ENCODE data around the gene SYCN.

SYCN gene

DNA sequence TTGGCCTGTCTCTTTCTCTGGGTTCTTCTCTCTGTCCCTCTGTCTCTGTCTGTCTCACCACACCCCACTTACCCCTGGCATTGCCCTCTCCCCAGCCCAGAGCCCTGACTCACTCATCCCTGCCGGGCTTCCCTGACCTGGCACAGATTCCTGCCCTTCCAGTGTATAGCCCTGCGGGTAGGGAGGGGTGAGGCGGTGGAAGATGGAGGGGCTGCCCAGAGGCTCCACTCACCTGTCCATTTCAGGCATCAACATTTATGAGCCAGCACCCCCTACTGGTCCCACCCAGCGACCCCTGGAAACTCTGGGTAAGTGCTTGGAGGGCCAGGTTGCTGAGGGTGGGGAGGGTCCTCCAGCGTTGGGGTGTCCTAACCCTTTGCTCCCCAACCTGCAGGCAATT, 6.3 kb downstream of the SYCN start:
- no peak for DNase-seq
- in situ Hi-C loops (cut with MboI; ENCODE audit: low pct_unique_long_range_greater_than_20kb, low sequenced_read_pairs): no loop called here

DNA sequence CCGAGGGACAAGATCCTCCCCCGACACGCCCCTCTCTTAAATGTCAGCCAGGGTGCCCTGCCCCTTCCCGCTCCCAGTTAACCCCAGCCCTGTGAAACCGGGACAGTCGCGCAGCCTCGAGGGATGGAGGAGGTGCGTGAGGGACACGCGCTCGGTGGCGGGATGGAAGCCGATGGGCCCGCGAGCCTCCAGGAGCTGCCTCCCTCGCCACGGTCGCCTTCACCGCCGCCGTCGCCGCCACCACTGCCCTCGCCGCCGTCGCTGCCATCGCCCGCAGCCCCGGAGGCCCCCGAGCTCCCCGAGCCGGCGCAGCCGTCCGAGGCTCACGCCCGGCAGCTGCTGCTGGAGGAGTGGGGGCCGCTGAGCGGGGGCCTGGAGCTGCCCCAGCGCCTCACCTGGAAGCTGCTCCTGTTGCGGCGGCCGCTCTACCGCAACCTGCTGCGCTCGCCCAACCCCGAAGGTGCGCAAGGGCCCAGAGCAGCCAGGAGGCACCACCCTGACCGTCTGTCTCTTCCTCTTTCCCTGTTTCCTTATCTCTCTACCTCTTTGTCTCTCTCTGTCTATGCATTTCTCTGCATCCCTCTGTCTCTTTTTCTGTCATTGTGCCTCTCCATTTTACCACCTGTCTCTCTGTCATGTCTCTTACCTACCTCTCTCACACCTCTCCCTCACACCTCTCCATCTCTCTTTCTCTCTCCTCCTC, 7.1 kb downstream of the SYCN start, which contains the start of gene NCCRP1:
TSS of gene NCCRP1 (plus strand) at position 105 of the 703 bp plus-strand sequence. CDS start at position 124, 19 bp downstream.
- no peak for DNase-seq
- in situ Hi-C loops (cut with MboI; ENCODE audit: low pct_unique_long_range_greater_than_20kb, low sequenced_read_pairs): no loop called here

DNA sequence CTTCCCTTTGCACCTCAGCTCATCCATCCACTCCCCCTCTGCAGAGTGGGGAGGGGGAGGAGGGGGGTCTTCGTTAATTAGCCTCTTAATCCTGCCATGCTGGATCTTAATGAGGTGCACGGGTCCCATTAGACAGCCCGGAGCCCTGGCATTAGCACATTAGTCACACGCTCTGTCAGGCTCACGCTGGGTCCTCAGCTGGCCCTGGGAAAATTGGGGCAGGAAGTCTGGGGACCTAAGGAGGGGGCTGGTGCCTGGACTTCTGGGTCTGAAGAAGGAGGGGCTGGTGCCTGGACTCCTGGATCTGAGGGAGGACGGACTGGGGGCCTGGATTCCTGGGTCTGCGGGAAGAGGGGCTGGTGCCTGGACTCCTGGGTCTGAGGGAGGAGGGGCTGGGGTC, 7.7 kb downstream of the SYCN start:
- in situ Hi-C loops (cut with MboI; ENCODE audit: low pct_unique_long_range_greater_than_20kb, low sequenced_read_pairs): no loop called here
- DNase-seq: no peak

DNA sequence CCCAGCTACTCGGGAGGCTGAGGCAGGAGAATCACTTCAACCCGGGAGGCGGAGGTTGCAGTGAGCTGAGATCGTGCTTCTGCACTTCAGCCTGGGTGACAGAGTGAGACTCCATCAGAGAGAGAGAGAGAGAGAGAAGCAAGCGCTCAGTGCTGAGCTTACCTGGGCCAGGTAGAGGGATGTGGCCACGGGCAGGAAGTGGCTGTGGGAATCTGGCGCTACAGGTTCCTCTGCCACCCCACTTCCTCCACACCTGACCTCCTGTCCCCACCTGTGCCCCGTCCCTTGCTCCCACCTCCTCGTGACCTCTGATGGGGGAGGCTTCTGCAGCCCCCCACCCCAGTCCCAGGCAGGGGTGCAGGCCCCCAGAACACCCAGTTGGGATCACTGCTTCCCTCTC, 8.3 kb downstream of the SYCN start:
- DNase-seq: no peak
- in situ Hi-C loops (cut with MboI; ENCODE audit: low pct_unique_long_range_greater_than_20kb, low sequenced_read_pairs): no loop called here

DNA sequence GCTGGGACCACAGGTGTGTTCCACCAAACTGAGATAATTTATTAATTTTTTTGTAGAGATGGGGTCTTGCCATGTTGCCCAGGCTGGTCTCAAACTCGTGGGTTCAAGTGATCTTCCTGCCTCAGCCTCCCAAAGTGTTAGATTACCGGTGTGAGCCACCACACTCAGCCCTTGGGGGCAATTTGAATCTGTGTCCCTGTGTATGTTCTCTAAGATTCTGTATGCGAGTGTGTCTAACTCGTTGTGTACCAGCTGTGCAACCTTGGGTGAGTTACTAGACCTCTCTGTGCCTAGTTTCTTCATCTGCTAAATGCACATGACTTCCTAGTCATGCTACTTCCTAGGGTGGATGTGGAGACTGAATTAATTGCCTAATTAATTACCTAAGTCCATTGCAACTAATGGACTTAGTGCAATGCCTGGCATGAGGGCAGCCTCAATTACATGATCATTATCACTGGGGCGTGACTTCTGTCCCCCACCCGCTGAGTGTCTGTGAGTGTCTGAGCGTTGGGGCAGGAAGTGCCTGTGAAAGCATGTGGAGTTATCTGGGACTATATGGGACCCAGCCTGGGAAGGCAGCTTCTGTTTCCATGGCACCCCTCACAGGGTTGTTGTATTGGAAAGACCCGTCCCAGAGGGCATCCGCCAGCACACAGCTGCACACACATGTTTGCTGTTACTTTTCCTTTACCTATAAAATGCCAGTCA, 9.1 kb downstream of the SYCN start:
- in situ Hi-C loops (cut with MboI; ENCODE audit: low pct_unique_long_range_greater_than_20kb, low sequenced_read_pairs): no loop called here

DNA sequence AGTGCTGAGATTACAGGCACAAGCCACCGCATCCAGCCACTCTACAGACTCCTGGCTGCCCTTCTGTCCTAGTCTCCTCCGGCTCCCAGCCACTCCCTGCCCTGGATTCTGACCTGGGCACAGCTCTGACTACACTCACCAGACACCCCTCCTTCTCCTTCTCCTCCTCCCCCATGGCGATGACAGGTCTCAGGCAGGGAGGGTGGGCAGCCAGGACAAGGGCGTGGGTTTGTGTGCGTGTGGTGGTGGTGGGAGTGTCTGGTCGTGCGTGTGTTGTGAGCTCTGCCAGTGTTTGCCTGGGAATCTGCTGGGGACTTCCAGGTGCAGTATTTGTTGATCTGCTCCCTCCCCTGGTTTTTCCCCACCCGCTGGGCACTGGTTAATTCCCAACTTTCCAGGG, 10.3 kb downstream of the SYCN start:
- in situ Hi-C loops (cut with MboI; ENCODE audit: low pct_unique_long_range_greater_than_20kb, low sequenced_read_pairs): no loop called here

More for the DNA sequence above, 9.1 kb downstream of the SYCN start:
- peak; percentile 38 for DNase-seq

DNA sequence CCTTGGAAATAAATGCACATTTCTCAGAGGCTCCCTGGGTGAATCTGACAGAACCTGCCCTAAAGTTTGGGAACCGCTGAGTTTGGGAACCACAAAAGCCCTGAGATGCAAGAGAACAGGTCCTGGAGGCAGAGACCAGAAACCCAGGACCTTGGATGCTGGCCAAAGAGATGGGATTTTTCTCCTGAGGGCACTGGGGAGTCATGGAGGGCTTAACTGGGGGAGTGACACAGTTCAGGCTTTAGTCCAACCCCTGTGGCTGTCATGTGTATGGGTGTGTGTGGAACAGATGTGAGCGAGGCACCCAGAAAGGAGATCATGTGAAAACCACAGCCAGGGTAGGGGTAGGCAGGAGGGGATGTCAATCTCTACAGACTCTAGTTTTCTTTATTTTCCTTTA, 11.2 kb downstream of the SYCN start:
- in situ Hi-C loops (cut with MboI; ENCODE audit: low pct_unique_long_range_greater_than_20kb, low sequenced_read_pairs): no loop called here
- DNase-seq: no peak

More for the DNA sequence above, 10.3 kb downstream of the SYCN start:
- no peak for DNase-seq

DNA sequence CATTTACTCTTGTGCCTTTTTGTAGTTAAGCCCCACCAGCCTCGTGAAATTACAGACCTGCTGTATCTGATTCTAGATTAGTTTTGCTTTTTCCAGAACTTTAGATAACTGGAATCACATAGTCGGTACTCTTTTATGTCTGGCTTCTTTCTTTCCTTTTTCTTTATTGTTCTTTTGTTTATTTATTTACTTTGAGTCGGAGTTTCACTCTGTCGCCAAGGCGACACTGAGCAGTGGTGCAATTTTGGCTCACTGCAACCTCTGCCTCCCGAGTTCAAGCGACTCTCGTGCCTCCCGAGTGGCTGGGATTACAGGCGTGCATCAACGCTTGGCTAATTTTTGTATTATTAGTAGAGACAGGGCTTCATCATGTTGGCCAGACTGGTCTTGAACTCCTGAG, 13.3 kb downstream of the SYCN start:
- in situ Hi-C loops (cut with MboI; ENCODE audit: low pct_unique_long_range_greater_than_20kb, low sequenced_read_pairs): no loop called here
- no peak for DNase-seq

DNA sequence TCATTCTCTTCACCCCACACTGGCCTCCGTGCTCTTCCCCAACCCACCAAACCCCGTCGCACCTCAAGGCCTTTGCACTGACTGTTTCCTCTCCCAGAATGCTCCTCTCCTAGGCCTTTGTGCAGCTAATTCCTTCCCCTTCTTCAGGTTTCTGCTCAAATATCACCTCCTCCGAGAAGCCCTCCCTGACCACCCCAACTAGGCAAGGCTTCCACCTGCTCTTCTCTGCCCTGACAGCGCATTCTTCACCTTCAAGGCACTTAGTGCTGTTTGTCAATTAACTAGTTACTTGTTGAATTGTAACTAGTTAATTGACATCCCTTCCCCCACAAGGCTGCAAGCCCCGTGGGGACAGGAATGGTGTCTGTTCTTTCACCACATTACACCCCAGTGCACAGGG, 15.1 kb downstream of the SYCN start:
- no peak for DNase-seq
- in situ Hi-C loops (cut with MboI; ENCODE audit: low pct_unique_long_range_greater_than_20kb, low sequenced_read_pairs): no loop called here

DNA sequence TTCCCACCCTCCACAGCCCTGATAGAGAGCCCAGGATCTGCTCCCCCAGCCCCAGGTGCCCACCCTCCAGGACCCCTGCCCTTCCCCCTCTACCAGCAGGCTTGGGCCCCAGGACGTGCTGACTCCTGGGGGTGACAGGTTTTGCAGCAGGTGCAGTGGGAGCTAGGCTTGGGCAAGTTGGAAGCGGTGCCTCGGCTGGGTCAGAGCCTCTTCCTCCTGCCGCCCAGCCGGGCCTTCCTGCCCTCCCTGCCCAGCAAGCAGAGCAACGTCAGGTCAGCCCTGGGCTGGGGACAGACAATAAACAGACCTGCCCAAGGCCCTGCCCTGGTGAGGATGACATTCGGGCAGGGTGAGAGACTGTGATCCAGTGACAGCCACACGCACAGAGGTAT, 16.5 kb downstream of the SYCN start:
- no peak for DNase-seq
- in situ Hi-C loops (cut with MboI; ENCODE audit: low pct_unique_long_range_greater_than_20kb, low sequenced_read_pairs): no loop called here

DNA sequence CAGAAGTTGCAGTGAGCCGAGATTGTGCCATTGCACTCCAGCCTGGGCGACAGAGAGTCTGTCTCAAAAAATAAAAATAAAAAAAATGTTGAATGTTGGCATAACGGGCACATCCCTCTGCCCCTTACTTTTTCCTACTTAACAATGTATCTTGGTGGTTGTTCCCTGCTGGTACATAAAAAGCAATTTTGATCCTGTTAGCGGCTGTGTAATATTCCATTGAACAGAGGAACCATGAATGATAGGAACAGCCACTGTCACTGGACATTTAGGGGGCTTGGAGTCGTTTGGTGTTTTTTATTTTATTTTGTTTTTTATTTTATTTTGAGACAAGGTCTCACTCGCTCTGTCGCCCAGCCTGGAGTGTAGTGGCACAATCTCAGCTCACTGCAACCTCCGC, 17.7 kb downstream of the SYCN start:
- in situ Hi-C loops (cut with MboI; ENCODE audit: low pct_unique_long_range_greater_than_20kb, low sequenced_read_pairs): no loop called here
- DNase-seq: no peak

DNA sequence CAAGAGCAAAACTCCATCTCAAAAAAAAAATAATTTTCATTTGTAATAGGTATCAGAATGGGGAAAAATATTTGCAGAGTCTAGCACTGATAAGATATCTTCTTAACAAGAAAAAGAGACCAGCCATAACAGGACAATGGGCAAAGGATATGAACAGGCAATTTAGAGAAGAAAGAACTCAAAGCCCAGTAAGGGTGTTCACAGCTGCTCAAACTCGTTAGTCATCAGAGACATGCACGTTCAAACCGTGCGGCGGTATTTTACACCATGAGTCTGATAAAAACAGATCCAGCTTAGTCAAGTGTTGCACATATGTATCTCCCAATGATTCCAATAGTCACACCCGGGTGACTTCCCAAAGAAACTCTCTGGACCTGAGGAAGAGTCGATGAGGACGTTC, 21.0 kb downstream of the SYCN start:
- DNase-seq: no peak
- in situ Hi-C loops (cut with MboI; ENCODE audit: low pct_unique_long_range_greater_than_20kb, low sequenced_read_pairs): no loop called here

DNA sequence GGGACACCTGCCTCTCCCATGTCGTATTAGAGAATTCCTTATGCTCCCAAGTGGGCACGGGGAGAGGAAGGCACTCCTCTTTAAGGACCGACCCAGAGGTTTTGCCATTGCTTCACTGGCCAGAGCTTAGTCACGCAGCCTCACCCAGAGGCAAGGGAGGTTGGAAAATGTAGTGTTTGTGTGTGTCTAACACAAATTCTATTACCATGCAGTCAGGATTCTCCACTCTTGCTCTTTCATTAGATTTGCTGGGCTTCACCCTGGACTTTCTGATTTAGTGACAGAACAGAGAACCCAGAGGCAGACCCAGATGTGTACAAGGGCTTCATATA, 21.9 kb downstream of the SYCN start:
- in situ Hi-C loops (cut with MboI; ENCODE audit: low pct_unique_long_range_greater_than_20kb, low sequenced_read_pairs): no loop called here

DNA sequence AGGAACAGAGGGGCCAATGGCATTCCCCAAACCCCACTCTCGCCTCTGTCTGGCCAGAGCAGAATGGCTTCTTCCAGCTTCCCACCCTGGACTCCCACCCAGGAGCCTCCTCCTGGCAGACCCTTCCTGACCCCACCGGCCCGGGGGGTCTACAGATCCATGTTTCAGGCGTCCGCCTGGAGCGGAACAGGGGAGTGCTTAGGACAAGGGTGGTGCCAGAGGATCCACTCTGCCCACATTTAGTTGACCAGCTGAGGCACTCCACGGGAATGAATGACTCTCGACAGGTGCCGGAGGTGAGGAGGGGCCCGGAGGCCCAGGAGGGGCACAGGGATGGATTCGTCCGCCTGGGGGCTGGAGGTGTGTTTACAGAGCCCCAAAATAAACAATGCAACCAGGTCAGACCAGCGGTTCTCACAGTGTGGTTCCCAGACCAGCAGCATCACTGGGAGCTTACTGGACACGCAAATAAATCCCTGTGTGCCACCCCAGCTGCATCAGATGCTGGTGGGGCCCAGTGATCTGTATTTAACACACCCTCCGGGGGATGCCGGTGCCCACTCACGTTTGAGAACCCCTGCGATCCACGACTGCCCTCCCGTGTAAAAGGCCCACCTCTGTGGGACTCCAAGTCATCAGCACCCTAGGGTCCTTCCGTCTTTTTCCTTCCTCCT, 22.4 kb downstream of the SYCN start:
- no peak for DNase-seq
- in situ Hi-C loops (cut with MboI; ENCODE audit: low pct_unique_long_range_greater_than_20kb, low sequenced_read_pairs): no loop called here

More for the DNA sequence above, 21.9 kb downstream of the SYCN start:
- no peak for DNase-seq

DNA sequence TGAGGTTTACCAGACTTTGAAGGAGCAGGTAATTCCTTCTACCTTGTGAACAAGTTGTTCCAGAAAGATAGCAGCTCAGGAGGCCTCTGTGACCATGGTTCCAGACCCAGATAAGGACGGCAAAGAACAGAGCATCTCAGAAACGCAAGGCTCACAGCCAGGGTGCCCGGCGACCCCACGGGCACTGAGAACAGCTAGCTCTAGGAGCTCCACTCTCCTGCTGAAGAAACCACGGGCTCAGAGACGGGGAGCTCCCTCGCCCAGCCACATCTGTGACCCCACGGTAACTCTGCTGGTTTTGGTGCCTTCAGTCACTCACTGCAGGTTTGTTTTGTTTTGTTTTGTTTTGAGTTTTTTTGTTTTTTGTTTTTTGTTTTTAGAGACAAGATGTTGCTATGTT, 23.3 kb downstream of the SYCN start:
- DNase-seq: no peak
- in situ Hi-C loops (cut with MboI; ENCODE audit: low pct_unique_long_range_greater_than_20kb, low sequenced_read_pairs): no loop called here

DNA sequence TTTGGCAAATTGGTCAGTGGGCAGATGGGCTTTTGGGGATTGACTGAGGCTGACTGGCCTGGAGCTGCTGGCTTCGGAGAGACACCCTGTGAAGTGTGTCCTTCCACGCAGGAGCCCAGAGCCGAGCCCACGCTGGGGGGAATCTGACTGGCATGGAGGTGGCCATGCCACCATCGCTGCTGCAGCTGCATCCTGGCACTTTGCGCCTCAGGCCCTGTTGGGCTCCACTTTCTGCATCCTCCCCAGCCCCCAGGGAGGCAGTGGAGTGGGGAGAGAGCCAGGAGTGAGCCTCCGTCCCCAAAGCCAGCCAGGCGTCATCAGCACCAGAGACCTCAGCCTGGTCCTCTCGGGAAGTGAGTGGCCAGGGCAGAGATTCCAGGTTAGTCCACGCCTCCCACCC, 24.3 kb downstream of the SYCN start:
- no peak for DNase-seq
- in situ Hi-C loops (cut with MboI; ENCODE audit: low pct_unique_long_range_greater_than_20kb, low sequenced_read_pairs): no loop called here

DNA sequence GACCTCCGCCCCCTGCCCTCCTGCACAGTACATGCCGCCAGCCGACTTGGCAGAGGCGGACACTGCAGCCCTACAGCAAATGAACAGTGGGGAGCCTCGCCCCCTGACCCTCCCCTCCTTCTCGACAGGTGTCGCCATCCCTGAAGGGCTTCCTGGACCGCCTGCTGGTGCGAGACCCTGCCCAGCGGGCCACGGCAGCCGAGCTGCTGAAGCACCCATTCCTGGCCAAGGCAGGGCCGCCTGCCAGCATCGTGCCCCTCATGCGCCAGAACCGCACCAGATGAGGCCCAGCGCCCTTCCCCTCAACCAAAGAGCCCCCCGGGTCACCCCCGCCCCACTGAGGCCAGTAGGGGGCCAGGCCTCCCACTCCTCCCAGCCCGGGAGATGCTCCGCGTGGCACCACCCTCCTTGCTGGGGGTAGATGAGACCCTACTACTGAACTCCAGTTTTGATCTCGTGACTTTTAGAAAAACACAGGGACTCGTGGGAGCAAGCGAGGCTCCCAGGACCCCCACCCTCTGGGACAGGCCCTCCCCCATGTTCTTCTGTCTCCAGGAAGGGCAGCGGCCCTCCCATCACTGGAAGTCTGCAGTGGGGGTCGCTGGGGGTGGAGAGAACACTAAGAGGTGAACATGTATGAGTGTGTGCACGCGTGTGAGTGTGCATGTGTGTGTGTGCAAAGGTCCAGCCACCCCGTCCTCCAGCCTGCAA, 25.6 kb downstream of the SYCN start:
- in situ Hi-C loops (cut with MboI; ENCODE audit: low pct_unique_long_range_greater_than_20kb, low sequenced_read_pairs): no loop called here
- DNase-seq: no peak

DNA sequence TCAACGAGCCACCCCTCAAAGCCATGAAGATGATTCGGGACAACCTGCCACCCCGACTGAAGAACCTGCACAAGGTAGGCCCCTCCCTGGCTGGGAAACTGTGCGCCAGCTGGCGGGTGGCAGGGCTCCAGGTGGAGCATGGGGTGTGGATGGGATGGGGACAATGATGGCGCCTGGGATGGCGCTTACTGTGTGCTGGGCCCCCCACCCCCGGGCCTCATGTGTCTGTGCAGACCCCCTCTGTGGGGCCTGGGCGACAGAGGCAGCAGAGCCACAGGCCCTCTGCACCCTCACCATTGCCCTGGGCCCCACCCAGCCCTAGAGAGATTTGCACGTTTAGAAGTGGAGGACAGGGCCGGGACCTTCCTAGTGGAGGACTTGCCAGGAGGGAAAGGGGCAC, 26.3 kb downstream of the SYCN start:
- in situ Hi-C loops (cut with MboI; ENCODE audit: low pct_unique_long_range_greater_than_20kb, low sequenced_read_pairs): no loop called here
- DNase-seq: no peak

DNA sequence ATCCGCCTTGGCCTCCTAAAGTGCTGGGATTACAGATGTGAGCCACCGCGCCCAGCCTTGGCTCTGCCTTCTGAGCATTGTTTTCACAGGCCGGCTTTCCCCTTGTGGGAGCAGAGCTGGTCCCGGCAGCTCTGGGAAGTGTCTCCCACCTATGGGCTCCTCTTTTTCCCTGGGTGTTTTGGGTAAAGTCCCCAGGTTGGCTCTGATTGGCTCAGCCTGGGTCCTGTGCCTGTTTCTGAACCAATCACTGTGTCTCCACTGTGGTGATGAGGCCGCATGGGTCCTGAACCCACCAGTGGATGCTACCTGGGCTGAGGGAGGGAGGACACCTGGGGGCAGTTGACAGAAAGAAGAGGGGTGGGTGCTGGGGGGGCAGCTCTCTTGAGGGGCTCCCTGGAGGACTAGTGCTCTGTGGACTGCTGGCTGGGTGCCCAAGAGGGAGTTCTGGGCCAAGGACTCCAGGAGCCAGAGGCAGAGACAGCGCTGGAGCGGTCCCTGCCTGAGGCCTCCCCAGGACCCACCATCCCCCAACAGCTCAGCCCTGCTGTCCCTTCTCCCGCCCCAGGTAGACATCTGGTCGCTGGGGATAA, 26.9 kb downstream of the SYCN start:
- no peak for DNase-seq
- in situ Hi-C loops (cut with MboI; ENCODE audit: low pct_unique_long_range_greater_than_20kb, low sequenced_read_pairs): no loop called here

DNA sequence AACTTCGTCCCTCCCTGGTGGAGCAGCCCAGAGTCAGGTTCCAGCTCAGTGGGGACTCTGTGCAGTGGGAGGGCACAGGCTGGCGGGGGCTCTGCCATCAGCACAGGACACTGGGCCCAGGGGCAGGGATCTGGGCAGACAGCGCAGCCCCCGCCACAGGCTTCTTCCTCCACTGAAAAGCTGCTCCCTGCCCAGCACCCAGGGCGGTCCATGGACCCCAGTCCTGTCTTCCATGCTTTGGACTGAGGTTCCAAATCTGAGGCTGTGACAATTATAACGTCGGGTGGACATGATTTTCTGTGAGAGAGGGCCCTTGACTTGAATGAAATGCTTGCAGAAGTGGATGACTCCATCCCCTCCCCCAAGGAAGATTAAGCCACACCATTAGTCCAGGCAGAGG, 28.5 kb downstream of the SYCN start:
- in situ Hi-C loops (cut with MboI; ENCODE audit: low pct_unique_long_range_greater_than_20kb, low sequenced_read_pairs): no loop called here
- no peak for DNase-seq

Data from KBM-7 (cell line).